Measurements from ENCODE around the gene CPT1A. TPM values are rescaled to one million over a fixed set of nuclear protein-coding genes. Genes with fewer than 3 reads are reported as not detected.

The CPT1A gene
- total and polyA plus RNA-seq, 4 donors: 22.9 to 32.7 (median 30.2) TPM

GRCh38 chr11:68822546-68822945 is 19.2 kb downstream of the CPT1A start:
- WGBS (ENCODE audit: insufficient coverage): 93% methylated on average over 2 of the region's 5 CpGs
- H3K27ac ChIP-seq (ENCODE audit: low read depth, low read length): no peak overlapping the region
- no peaks in the 10 kb centered on the region for H3K4me1 ChIP-seq (ENCODE audit: control insufficient read depth, insufficient read depth, low read length)
- DNase-seq (ENCODE audit: low read depth in 4 of 6, low spot score in 6 of 6): no peak
- H3K27me3 ChIP-seq (ENCODE audit: control insufficient read depth, insufficient read depth, low read length): no peaks in the 10 kb centered on the region
- no peaks in the 10 kb centered on the region for H3K36me3 ChIP-seq (ENCODE audit: control insufficient read depth, insufficient read depth, low read length)
- no peak overlapping the region for H3K4me3 ChIP-seq (ENCODE audit: low read depth, low read length)
- no peaks in the 10 kb centered on the region for H3K9me3 ChIP-seq (ENCODE audit: control insufficient read depth, insufficient read depth, low read length)

- no peak for DNase-seq (ENCODE audit: low read depth in 4 of 6, low spot score in 6 of 6)
- Histone ChIP-seq H3K4me3 (ENCODE audit: low read depth, low read length) (no peak overlapping the region), H3K27ac (ENCODE audit: low read depth, low read length) (no peak overlapping the region), H3K36me3 (ENCODE audit: control insufficient read depth, insufficient read depth, low read length) (peaks cover 3% of the 10 kb centered on the region), H3K9me3 (ENCODE audit: control insufficient read depth, insufficient read depth, low read length) (no peaks in the 10 kb centered on the region), H3K4me1 (ENCODE audit: control insufficient read depth, insufficient read depth, low read length) (no peaks in the 10 kb centered on the region), H3K27me3 (ENCODE audit: control insufficient read depth, insufficient read depth, low read length) (no peaks in the 10 kb centered on the region)
- 87% methylated on average over 4 of the region's 4 CpGs for WGBS (ENCODE audit: insufficient coverage)
Measured at GRCh38 chr11:68821670-68822069, 20.0 kb downstream of the CPT1A start.

DNA sequence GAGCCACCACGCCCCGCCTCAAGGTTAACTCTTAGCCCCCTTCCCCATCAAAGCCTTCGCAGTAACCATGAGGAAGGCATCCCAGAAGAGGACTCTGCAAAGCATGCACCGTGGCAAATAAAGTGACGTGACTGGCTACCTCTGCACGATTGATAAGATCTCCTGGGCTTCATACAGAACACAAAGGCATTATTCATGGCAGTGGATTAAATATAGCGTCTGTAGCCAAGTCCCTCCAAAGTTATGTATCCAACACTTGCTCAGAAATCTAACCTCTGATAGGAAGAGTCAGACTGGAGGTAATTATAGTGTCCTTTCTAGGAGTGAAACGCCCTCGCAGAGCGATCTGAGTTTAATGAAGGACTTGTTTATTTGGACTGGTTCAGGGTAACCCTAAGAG is 22.4 kb downstream of the CPT1A start:
- 76% methylated on average over 9 of the region's 10 CpGs for WGBS (ENCODE audit: insufficient coverage)

GRCh38 chr11:68818181-68818580 is 23.5 kb downstream of the CPT1A start:
- Histone ChIP-seq H3K4me1 (ENCODE audit: control insufficient read depth, insufficient read depth, low read length) (no peaks in the 10 kb centered on the region), H3K36me3 (ENCODE audit: control insufficient read depth, insufficient read depth, low read length) (peaks cover 18% of the 10 kb centered on the region), H3K27me3 (ENCODE audit: control insufficient read depth, insufficient read depth, low read length) (no peaks in the 10 kb centered on the region), H3K4me3 (ENCODE audit: low read depth, low read length) (no peak overlapping the region), H3K9me3 (ENCODE audit: control insufficient read depth, insufficient read depth, low read length) (no peaks in the 10 kb centered on the region), H3K27ac (ENCODE audit: low read depth, low read length) (no peak overlapping the region)
- 95% methylated on average over 7 of the region's 7 CpGs for WGBS (ENCODE audit: insufficient coverage)
- DNase-seq (ENCODE audit: low read depth in 4 of 6, low spot score in 6 of 6): no peak

More for the DNA sequence above, 22.4 kb downstream of the CPT1A start:
- H3K4me1 ChIP-seq (ENCODE audit: control insufficient read depth, insufficient read depth, low read length): no peaks in the 10 kb centered on the region
- H3K27me3 ChIP-seq (ENCODE audit: control insufficient read depth, insufficient read depth, low read length): no peaks in the 10 kb centered on the region
- no peak overlapping the region for H3K27ac ChIP-seq (ENCODE audit: low read depth, low read length)
- H3K9me3 ChIP-seq (ENCODE audit: control insufficient read depth, insufficient read depth, low read length): no peaks in the 10 kb centered on the region
- DNase-seq (ENCODE audit: low read depth in 4 of 6, low spot score in 6 of 6): no peak
- peaks cover 13% of the 10 kb centered on the region for H3K36me3 ChIP-seq (ENCODE audit: control insufficient read depth, insufficient read depth, low read length)
- H3K4me3 ChIP-seq (ENCODE audit: low read depth, low read length): no peak overlapping the region

- Histone ChIP-seq H3K27ac (ENCODE audit: low read depth, low read length) (no peak overlapping the region), H3K4me1 (ENCODE audit: control insufficient read depth, insufficient read depth, low read length) (no peaks in the 10 kb centered on the region), H3K9me3 (ENCODE audit: control insufficient read depth, insufficient read depth, low read length) (no peaks in the 10 kb centered on the region), H3K27me3 (ENCODE audit: control insufficient read depth, insufficient read depth, low read length) (no peaks in the 10 kb centered on the region), H3K36me3 (ENCODE audit: control insufficient read depth, insufficient read depth, low read length) (peaks cover 20% of the 10 kb centered on the region), H3K4me3 (ENCODE audit: low read depth, low read length) (no peak overlapping the region)
- 80% methylated on average over 3 of the region's 4 CpGs for WGBS (ENCODE audit: insufficient coverage)
- DNase-seq (ENCODE audit: low read depth in 4 of 6, low spot score in 6 of 6): no peak
Measured at GRCh38 chr11:68817554-68817953, 24.2 kb downstream of the CPT1A start.

- WGBS (ENCODE audit: insufficient coverage): 90% methylated on average over 3 of the region's 7 CpGs
- H3K4me3 ChIP-seq (ENCODE audit: low read depth, low read length): no peak overlapping the region
- H3K9me3 ChIP-seq (ENCODE audit: control insufficient read depth, insufficient read depth, low read length): no peaks in the 10 kb centered on the region
- no peak overlapping the region for H3K27ac ChIP-seq (ENCODE audit: low read depth, low read length)
- H3K4me1 ChIP-seq (ENCODE audit: control insufficient read depth, insufficient read depth, low read length): no peaks in the 10 kb centered on the region
- H3K27me3 ChIP-seq (ENCODE audit: control insufficient read depth, insufficient read depth, low read length): no peaks in the 10 kb centered on the region
- DNase-seq (ENCODE audit: low read depth in 4 of 6, low spot score in 6 of 6): no peak
- peaks cover 23% of the 10 kb centered on the region for H3K36me3 ChIP-seq (ENCODE audit: control insufficient read depth, insufficient read depth, low read length)
Measured at GRCh38 chr11:68816917-68817419, 24.7 kb downstream of the CPT1A start.

DNA sequence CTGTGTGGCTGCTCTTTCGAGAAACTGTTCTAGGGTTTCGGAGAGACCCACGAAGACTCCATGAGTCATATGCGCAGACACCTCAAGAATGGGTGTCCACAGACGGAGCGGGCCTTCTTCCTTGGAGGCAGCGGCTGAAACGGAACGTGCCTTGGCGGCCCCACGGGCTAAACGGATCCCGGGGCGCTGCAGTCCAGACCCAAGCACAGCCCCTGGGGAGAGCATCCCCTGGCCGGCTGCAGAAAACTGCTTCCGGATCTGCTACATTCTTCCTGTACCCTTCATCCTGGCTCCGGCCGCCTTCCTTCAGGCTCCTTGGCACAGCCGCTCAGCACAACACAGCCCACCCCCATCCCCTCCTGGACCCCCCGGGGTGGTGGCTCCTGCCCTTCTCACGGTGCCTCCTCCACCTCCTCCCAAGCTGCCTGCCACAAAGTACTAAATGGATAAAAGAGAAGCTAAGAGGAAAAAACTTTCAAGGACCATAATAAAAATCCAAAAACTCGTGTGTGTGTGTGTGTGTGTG is 25.4 kb downstream of the CPT1A start:
- WGBS (ENCODE audit: insufficient coverage): 88% methylated on average over 19 of the region's 22 CpGs
- Histone ChIP-seq H3K36me3 (ENCODE audit: control insufficient read depth, insufficient read depth, low read length) (peaks cover 23% of the 10 kb centered on the region), H3K9me3 (ENCODE audit: control insufficient read depth, insufficient read depth, low read length) (no peaks in the 10 kb centered on the region), H3K27me3 (ENCODE audit: control insufficient read depth, insufficient read depth, low read length) (no peaks in the 10 kb centered on the region), H3K4me1 (ENCODE audit: control insufficient read depth, insufficient read depth, low read length) (no peaks in the 10 kb centered on the region), H3K4me3 (ENCODE audit: low read depth, low read length) (no peak overlapping the region), H3K27ac (ENCODE audit: low read depth, low read length) (no peak overlapping the region)
- DNase-seq (ENCODE audit: low read depth in 4 of 6, low spot score in 6 of 6): no peak

GRCh38 chr11:68813773-68814172 is 27.9 kb downstream of the CPT1A start:
- 95% methylated on average over 8 of the region's 11 CpGs for WGBS (ENCODE audit: insufficient coverage)
- H3K4me3 ChIP-seq (ENCODE audit: low read depth, low read length): no peak overlapping the region
- H3K36me3 ChIP-seq (ENCODE audit: control insufficient read depth, insufficient read depth, low read length): peaks cover 23% of the 10 kb centered on the region
- DNase-seq (ENCODE audit: low read depth in 4 of 6, low spot score in 6 of 6): no peak
- H3K27me3 ChIP-seq (ENCODE audit: control insufficient read depth, insufficient read depth, low read length): no peaks in the 10 kb centered on the region
- no peak overlapping the region for H3K27ac ChIP-seq (ENCODE audit: low read depth, low read length)
- H3K4me1 ChIP-seq (ENCODE audit: control insufficient read depth, insufficient read depth, low read length): peaks cover 4% of the 10 kb centered on the region
- H3K9me3 ChIP-seq (ENCODE audit: control insufficient read depth, insufficient read depth, low read length): no peaks in the 10 kb centered on the region

- Histone ChIP-seq H3K27ac (ENCODE audit: low read depth, low read length) (no peak overlapping the region), H3K27me3 (ENCODE audit: control insufficient read depth, insufficient read depth, low read length) (no peaks in the 10 kb centered on the region), H3K36me3 (ENCODE audit: control insufficient read depth, insufficient read depth, low read length) (peaks cover 27% of the 10 kb centered on the region), H3K4me1 (ENCODE audit: control insufficient read depth, insufficient read depth, low read length) (peaks cover 4% of the 10 kb centered on the region), H3K4me3 (ENCODE audit: low read depth, low read length) (no peak overlapping the region), H3K9me3 (ENCODE audit: control insufficient read depth, insufficient read depth, low read length) (no peaks in the 10 kb centered on the region)
- DNase-seq (ENCODE audit: low read depth in 4 of 6, low spot score in 6 of 6): no peak
- WGBS (ENCODE audit: insufficient coverage): 84% methylated on average over 13 of the region's 15 CpGs
Measured at GRCh38 chr11:68812526-68812925, 29.2 kb downstream of the CPT1A start.

GRCh38 chr11:68810164-68810563 is 31.6 kb downstream of the CPT1A start:
- DNase-seq (ENCODE audit: low read depth in 4 of 6, low spot score in 6 of 6): peak in 1 of 6 donors; percentile 65
- Histone ChIP-seq H3K36me3 (ENCODE audit: control insufficient read depth, insufficient read depth, low read length) (peaks cover 20% of the 10 kb centered on the region), H3K4me3 (ENCODE audit: low read depth, low read length) (no peak overlapping the region), H3K27ac (ENCODE audit: low read depth, low read length) (no peak overlapping the region), H3K9me3 (ENCODE audit: control insufficient read depth, insufficient read depth, low read length) (no peaks in the 10 kb centered on the region), H3K4me1 (ENCODE audit: control insufficient read depth, insufficient read depth, low read length) (peaks cover 4% of the 10 kb centered on the region), H3K27me3 (ENCODE audit: control insufficient read depth, insufficient read depth, low read length) (no peaks in the 10 kb centered on the region)
- WGBS (ENCODE audit: insufficient coverage): 75% methylated on average over 7 of the region's 7 CpGs

Measured in spinal cord (tissue), 10 donors.